Rectal smooth muscle tissue (tissue), 1 donor: Measurements from ENCODE around the gene PHOX2A.
A peak's percentile ranks its signal among the peaks of the same experiment; 100 is the strongest.

Experiments used
- H3K27ac ChIP-seq: one replicate; pipeline ENCODE4 v1.7.0; 2013; ENCODE audit warnings: low read depth, low read length, inconsistent platforms
- H3K27me3 ChIP-seq: one replicate; pipeline ENCODE4 v1.7.0; 2013; ENCODE audit warnings: low read length; ENCODE audit not compliant: control insufficient read depth, insufficient read depth
- H3K36me3 ChIP-seq: one replicate; pipeline ENCODE4 v1.7.0; 2013; ENCODE audit warnings: low read length; ENCODE audit not compliant: control insufficient read depth, insufficient read depth
- H3K4me1 ChIP-seq: one replicate; pipeline ENCODE4 v1.7.0; 2013; ENCODE audit warnings: low read length; ENCODE audit not compliant: control insufficient read depth, insufficient read depth
- H3K4me3 ChIP-seq: one replicate; pipeline ENCODE4 v1.7.0; 2013; ENCODE audit warnings: low read length
- H3K9ac ChIP-seq: one replicate; pipeline ENCODE4 v1.7.0; 2013; ENCODE audit warnings: low read length

Gene PHOX2A

GRCh38 chr11:72229925-72230763 lies 13.8 kb downstream of the PHOX2A start:
- Histone ChIP-seq H3K27ac (no peak overlapping the region), H3K4me1 (peaks cover 7% of the 10 kb centered on the region), H3K4me3 (no peak overlapping the region), H3K27me3 (no peaks in the 10 kb centered on the region), H3K36me3 (peaks cover 64% of the 10 kb centered on the region), H3K9ac (no peak overlapping the region)

- no peak overlapping the region for H3K9ac ChIP-seq
- H3K27me3 ChIP-seq = no peaks in the 10 kb centered on the region
- no peak overlapping the region for H3K27ac ChIP-seq
- H3K4me1 ChIP-seq = peaks cover 7% of the 10 kb centered on the region
- no peak overlapping the region for H3K4me3 ChIP-seq
- peaks cover 58% of the 10 kb centered on the region for H3K36me3 ChIP-seq
These were observed 14.5 kb downstream of the PHOX2A start for GRCh38 chr11:72229336-72229924.

- peaks cover 7% of the 10 kb centered on the region for H3K4me1 ChIP-seq
- no peaks in the 10 kb centered on the region for H3K27me3 ChIP-seq
- H3K36me3 ChIP-seq = peaks cover 52% of the 10 kb centered on the region
- H3K9ac ChIP-seq = no peak overlapping the region
- H3K27ac ChIP-seq = no peak overlapping the region
- H3K4me3 ChIP-seq = no peak overlapping the region
These were observed 15.1 kb downstream of the PHOX2A start for GRCh38 chr11:72228844-72229231.

- Histone ChIP-seq H3K9ac (no peak overlapping the region), H3K27ac (no peak overlapping the region), H3K36me3 (peaks cover 47% of the 10 kb centered on the region), H3K27me3 (no peaks in the 10 kb centered on the region), H3K4me3 (no peak overlapping the region), H3K4me1 (peaks cover 7% of the 10 kb centered on the region)
These were observed 15.6 kb downstream of the PHOX2A start for GRCh38 chr11:72228229-72228843.

- Histone ChIP-seq H3K4me3 (no peak overlapping the region), H3K27ac (no peak overlapping the region), H3K36me3 (peaks cover 39% of the 10 kb centered on the region)
These were observed 16.4 kb downstream of the PHOX2A start for GRCh38 chr11:72227316-72228228.

GRCh38 chr11:72226701-72227100 lies 17.3 kb downstream of the PHOX2A start:
- peaks cover 14% of the 10 kb centered on the region for H3K4me1 ChIP-seq
- H3K4me3 ChIP-seq = no peak overlapping the region
- H3K27ac ChIP-seq = no peak overlapping the region
- H3K27me3 ChIP-seq = no peaks in the 10 kb centered on the region
- no peak overlapping the region for H3K9ac ChIP-seq
- peaks cover 30% of the 10 kb centered on the region for H3K36me3 ChIP-seq

More at GRCh38 chr11:72227316-72228228, 16.4 kb downstream of the PHOX2A start:
- Histone ChIP-seq H3K27me3 (no peaks in the 10 kb centered on the region), H3K4me1 (peaks cover 9% of the 10 kb centered on the region), H3K9ac (no peak overlapping the region)

- Histone ChIP-seq H3K4me3 (peak overlapping the region; percentile 90), H3K27me3 (no peaks in the 10 kb centered on the region), H3K36me3 (peaks cover 21% of the 10 kb centered on the region), H3K9ac (peak overlapping the region; percentile 75), H3K4me1 (peaks cover 14% of the 10 kb centered on the region), H3K27ac (peak overlapping the region; percentile 86)
These were observed 18.5 kb downstream of the PHOX2A start for GRCh38 chr11:72225411-72225951.

GRCh38 chr11:72224564-72225410 lies 19.2 kb downstream of the PHOX2A start, which contains the start of gene INPPL1:
INPPL1 (plus strand) TSS chr11:72224767; CDS start chr11:72224985, 218 bp downstream.
- Histone ChIP-seq H3K27me3 (no peaks in the 10 kb centered on the region), H3K4me3 (peak within 1 kb of the TSS; percentile 90), H3K27ac (peak within 1 kb of the TSS; percentile 86), H3K36me3 (peaks cover 14% of the 10 kb centered on the region), H3K4me1 (peaks cover 14% of the 10 kb centered on the region), H3K9ac (peak within 1 kb of the TSS; percentile 75)

- peak overlapping the region; percentile 90 for H3K4me3 ChIP-seq
- peak overlapping the region; percentile 68 for H3K9ac ChIP-seq
- H3K36me3 ChIP-seq = peaks cover 5% of the 10 kb centered on the region
- H3K27me3 ChIP-seq = no peaks in the 10 kb centered on the region
- H3K27ac ChIP-seq = peak overlapping the region; percentile 86
- peaks cover 14% of the 10 kb centered on the region for H3K4me1 ChIP-seq
These were observed 20.1 kb downstream of the PHOX2A start for GRCh38 chr11:72223615-72224563.

GRCh38 chr11:72222907-72223614 lies 20.9 kb downstream of the PHOX2A start:
- H3K4me3 ChIP-seq = peak overlapping the region; percentile 70
- H3K36me3 ChIP-seq = no peaks in the 10 kb centered on the region
- no peaks in the 10 kb centered on the region for H3K27me3 ChIP-seq
- peaks cover 14% of the 10 kb centered on the region for H3K4me1 ChIP-seq
- peak overlapping the region; percentile 86 for H3K27ac ChIP-seq
- H3K9ac ChIP-seq = peak overlapping the region; percentile 68
